ENCODE measurements around the gene MTHFD1L.

The MTHFD1L gene

DNA sequence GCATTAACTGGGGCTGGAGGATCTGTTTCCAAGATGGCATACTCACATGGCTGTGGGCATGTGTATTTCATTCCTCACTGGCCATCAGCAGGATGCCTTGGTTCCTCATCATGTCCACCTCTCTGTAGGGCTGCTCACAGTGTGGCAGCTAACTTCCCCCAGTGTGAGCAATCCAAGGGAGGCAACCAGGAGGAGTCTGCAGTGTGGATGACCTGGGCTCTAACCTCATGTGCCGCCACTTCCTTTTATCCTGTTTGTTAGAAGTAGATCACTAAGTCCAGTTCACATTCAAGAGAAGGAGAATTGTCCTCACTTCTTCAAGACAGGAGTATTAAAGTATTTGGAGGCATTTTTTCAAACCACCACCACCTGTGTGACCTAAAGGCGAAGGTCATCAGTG lies 54.4 kb downstream of the MTHFD1L start:
- H3K4me3 ChIP-seq (ENCODE audit: insufficient read depth, low read length, poor library complexity, severe bottlenecking): no peak overlapping the region
- no peak overlapping the region for H3K27ac ChIP-seq (ENCODE audit: low read depth, low read length)
- H3K79me2 ChIP-seq (ENCODE audit: insufficient read depth, low read length): no peaks in the 10 kb centered on the region
- peaks cover 15% of the 10 kb centered on the region for H3K36me3 ChIP-seq (ENCODE audit: low read length)
- H2AFZ ChIP-seq (ENCODE audit: low read depth, low read length, severe bottlenecking): no peak overlapping the region
- H4K20me1 ChIP-seq (ENCODE audit: low read depth, low read length): no peaks in the 10 kb centered on the region
- no peak overlapping the region for H3K4me2 ChIP-seq (ENCODE audit: low read depth, low read length, poor library complexity, severe bottlenecking)
- no peaks in the 10 kb centered on the region for H3F3A ChIP-seq (ENCODE audit: insufficient read depth)
- H3K9me2 ChIP-seq (replicated peaks; ENCODE audit: insufficient read depth, low read length): no peaks in the 10 kb centered on the region
- H3K27me3 ChIP-seq (ENCODE audit: low read length): no peaks in the 10 kb centered on the region
- TF ChIP-seq EZH2phosphoT487 (conservative IDR thresholded peaks at IDR 0.05; ENCODE audit: low read length): no peak
- TF ChIP-seq, protein P1, sequence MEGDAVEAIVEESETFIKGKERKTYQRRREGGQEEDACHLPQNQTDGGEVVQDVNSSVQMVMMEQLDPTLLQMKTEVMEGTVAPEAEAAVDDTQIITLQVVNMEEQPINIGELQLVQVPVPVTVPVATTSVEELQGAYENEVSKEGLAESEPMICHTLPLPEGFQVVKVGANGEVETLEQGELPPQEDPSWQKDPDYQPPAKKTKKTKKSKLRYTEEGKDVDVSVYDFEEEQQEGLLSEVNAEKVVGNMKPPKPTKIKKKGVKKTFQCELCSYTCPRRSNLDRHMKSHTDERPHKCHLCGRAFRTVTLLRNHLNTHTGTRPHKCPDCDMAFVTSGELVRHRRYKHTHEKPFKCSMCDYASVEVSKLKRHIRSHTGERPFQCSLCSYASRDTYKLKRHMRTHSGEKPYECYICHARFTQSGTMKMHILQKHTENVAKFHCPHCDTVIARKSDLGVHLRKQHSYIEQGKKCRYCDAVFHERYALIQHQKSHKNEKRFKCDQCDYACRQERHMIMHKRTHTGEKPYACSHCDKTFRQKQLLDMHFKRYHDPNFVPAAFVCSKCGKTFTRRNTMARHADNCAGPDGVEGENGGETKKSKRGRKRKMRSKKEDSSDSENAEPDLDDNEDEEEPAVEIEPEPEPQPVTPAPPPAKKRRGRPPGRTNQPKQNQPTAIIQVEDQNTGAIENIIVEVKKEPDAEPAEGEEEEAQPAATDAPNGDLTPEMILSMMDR (IDR thresholded peaks at IDR 0.05; ENCODE audit: insufficient read depth, low read length, poor library complexity, severe bottlenecking): no peak
- no peak overlapping the region for H3K9ac ChIP-seq (ENCODE audit: low read length)
- no peaks in the 10 kb centered on the region for H3K9me3 ChIP-seq (ENCODE audit: insufficient read depth, low read length)

DNA sequence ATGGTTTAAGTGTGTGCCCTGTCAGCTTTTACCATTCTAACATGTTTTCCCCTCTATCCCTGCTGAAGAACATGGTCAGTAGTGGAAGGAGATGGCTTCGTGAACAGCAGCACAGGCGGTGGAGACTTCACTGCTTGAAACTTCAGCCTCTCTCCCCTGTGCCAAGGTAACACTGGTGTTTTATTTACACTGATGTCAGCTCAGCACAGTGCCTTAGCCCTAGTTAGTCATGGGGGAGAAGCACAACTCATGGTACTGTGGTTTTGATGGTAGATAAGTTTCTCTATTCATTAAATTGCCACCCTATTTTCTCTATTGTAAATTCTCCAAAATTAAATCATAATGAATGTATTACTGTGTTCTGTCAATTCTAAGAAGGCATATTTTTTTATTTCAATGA lies 56.6 kb downstream of the MTHFD1L start:
- H3K9ac ChIP-seq (ENCODE audit: low read length): no peak overlapping the region
- no peaks in the 10 kb centered on the region; the same call in 1 of the 2 replicates for H3F3A ChIP-seq (ENCODE audit: insufficient read depth)
- no peaks in the 10 kb centered on the region for H3K9me3 ChIP-seq (ENCODE audit: insufficient read depth, low read length)
- H3K79me2 ChIP-seq (ENCODE audit: insufficient read depth, low read length): no peaks in the 10 kb centered on the region
- H2AFZ ChIP-seq (ENCODE audit: low read depth, low read length, severe bottlenecking): no peak overlapping the region
- H3K27me3 ChIP-seq (ENCODE audit: low read length): no peaks in the 10 kb centered on the region
- TF ChIP-seq EZH2phosphoT487 (conservative IDR thresholded peaks at IDR 0.05; ENCODE audit: low read length): no peak
- TF ChIP-seq, protein P1 (IDR thresholded peaks at IDR 0.05; ENCODE audit: insufficient read depth, low read length, poor library complexity, severe bottlenecking): no peak
- H3K27ac ChIP-seq (ENCODE audit: low read depth, low read length): no peak overlapping the region
- H3K36me3 ChIP-seq (ENCODE audit: low read length): peaks cover 30% of the 10 kb centered on the region
- H3K4me2 ChIP-seq (ENCODE audit: low read depth, low read length, poor library complexity, severe bottlenecking): no peak overlapping the region
- H3K4me3 ChIP-seq (ENCODE audit: insufficient read depth, low read length, poor library complexity, severe bottlenecking): no peak overlapping the region
- no peaks in the 10 kb centered on the region for H3K9me2 ChIP-seq (replicated peaks; ENCODE audit: insufficient read depth, low read length)
- H4K20me1 ChIP-seq (ENCODE audit: low read depth, low read length): no peaks in the 10 kb centered on the region

DNA sequence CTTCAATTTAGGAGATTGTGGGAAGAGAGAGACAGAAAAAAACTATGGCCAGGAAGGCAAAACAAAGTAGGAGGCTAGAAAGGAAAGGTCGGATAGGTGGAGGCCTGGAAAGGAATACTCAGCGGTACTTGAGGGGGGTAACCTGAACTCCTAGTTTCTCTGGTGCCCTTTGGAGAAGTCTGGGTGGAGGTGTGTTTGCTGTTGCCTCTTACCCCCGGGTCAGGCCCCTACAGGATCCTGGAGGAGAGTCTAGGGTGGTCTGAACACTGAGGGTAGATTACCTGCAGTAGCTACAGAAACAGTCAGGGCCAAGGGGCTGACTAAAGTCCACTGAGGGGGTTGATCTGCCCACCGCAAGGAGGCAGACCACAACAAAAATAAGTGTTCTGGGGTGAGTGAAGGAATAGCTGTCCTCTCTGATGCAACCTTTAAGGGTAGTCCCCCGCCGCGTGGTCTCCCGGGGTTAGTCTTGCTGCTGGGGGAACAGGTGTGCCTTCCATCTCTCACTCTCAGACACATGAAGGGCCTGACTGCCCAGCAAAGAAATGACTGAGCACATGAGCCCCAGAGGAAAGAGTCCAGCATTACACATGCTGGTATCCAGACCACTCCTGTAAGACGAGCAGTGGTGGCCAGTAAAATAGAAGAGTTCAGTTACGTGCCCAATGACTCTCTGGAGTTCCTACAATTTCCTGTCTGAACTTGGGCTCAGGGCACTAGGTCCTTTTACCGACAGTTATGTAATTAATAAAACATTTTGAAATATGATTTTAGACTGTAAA lies 59.5 kb downstream of the MTHFD1L start:
- no peak overlapping the region for H2AFZ ChIP-seq (ENCODE audit: low read depth, low read length, severe bottlenecking)
- no peak overlapping the region for H3K4me3 ChIP-seq (ENCODE audit: insufficient read depth, low read length, poor library complexity, severe bottlenecking)
- no peaks in the 10 kb centered on the region for H4K20me1 ChIP-seq (ENCODE audit: low read depth, low read length)
- no peak overlapping the region for H3K4me2 ChIP-seq (ENCODE audit: low read depth, low read length, poor library complexity, severe bottlenecking)
- H3K9ac ChIP-seq (ENCODE audit: low read length): no peak overlapping the region
- no peaks in the 10 kb centered on the region for H3K79me2 ChIP-seq (ENCODE audit: insufficient read depth, low read length)
- peaks cover 37% of the 10 kb centered on the region for H3K36me3 ChIP-seq (ENCODE audit: low read length)
- H3K9me3 ChIP-seq (ENCODE audit: insufficient read depth, low read length): no peaks in the 10 kb centered on the region
- H3K9me2 ChIP-seq (replicated peaks; ENCODE audit: insufficient read depth, low read length): no peaks in the 10 kb centered on the region
- no peak for TF ChIP-seq EZH2phosphoT487 (conservative IDR thresholded peaks at IDR 0.05; ENCODE audit: low read length)
- TF ChIP-seq, protein P1 (IDR thresholded peaks at IDR 0.05; ENCODE audit: insufficient read depth, low read length, poor library complexity, severe bottlenecking): no peak
- H3K27me3 ChIP-seq (ENCODE audit: low read length): no peaks in the 10 kb centered on the region
- no peak overlapping the region for H3K27ac ChIP-seq (ENCODE audit: low read depth, low read length)
- no peaks in the 10 kb centered on the region; the same call in 1 of the 2 replicates for H3F3A ChIP-seq (ENCODE audit: insufficient read depth)

Measured in SU-DHL-6 (cell line).